Activated CD4-positive, alpha-beta T cell treated with anti-CD3 and anti-CD28 coated beads, Interleukin-10, Interleukin-2, amounts not matched to agents 100 ng/mL and 50 ng/mL, durations not matched to agents 16 hours and 8 hours (primary cell): ENCODE measurements around the gene UBE4B.
"Not testable (repeated sequence)": the region's sequence is repeated elsewhere in the genome, so short reads cannot be mapped to it uniquely, and the experiment has no call there.

Experiments used
- DNase-seq: peaks from one replicate; pipeline ENCODE4 v3.0.0-alpha.2; 2020

UBE4B gene

DNA sequence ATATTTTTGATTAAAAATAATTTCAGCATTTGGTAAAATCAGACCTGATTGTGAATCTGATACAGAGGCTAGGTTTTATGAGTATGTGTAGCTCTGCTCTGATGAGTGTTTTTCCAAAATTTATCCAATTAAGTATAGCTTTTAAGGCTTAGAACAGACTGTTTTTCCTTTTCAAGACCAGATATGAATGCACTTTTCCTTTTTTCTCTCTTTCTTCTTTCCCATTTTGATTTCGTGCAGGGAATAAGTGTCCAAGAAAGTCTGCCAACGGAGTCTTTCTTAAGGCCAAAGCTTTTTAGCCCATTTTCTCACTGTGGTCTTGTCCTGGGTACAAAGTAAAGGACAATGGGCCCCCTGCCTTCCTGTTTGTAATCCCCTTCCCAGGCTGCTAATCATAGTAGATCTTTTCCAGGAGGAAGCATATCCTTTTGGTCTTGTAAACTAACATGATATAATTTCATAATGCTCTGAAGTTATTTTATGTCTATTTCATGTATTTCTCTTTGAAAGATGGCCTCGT, 180.5 kb downstream of the UBE4B start:
- no peak for DNase-seq

DNA sequence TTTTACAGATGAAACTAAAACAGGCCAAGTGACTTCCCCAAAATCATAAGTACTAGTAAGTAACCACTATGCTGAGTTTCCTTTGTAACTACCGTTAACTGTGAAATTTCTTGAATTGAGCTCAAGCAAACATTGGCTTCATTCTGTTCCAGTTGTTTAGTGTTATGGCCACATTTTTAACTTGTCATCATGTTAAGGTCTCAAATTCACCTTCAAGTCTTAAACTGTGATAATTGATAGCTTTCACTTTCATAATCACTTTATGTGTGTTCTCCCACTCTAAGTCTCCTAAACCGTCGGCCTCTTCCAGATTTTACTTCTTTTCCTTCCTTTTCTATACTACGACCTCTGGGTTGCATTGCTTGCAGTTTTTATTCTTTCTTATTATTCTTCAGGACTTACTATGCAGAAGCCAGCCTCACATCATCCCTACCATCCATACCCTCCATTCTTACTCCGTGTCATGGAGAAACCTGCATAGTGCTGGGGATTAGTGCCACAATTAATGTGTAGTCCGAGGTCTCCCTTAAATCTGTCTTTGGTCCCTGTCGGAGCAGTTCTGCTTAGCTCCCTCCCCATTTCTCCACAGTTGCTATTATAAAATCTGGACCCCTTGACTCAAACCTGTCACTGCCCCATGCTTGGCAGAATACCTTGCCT, 183.5 kb downstream of the UBE4B start:
- DNase-seq = peak; percentile 55

DNA sequence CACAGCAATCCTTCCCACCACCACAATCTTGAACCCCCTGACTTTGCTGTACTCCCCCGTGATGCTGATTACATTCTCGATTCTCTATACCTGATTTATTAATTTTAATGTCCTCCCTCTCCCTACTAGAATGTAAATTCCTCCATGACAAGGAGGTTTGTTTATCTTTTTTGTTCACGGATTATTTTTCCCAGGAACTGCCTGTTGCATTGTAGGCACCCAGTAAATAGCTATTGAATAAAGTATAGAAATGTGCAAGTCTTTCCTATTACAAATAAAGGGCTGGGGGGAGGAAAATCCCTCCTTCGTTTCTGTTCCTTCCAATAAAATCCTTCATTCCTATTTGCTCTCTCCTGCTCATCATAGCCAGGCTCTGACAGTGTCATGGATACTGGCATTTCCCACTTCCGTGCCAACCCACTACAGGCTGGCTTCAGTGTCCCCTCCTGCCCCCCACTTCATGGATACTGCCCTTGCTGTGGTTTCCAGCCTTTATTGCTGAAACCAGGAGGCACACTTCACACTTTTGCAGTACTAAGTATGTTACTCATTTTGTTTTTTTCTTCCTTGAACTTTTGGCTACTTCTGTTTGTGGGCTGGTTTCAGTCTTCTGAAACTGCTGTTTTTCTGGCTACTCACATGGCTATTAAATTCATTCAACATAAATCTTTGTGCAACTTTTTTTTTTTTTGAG, 185.1 kb downstream of the UBE4B start:
- DNase-seq = peak; percentile 71

DNA sequence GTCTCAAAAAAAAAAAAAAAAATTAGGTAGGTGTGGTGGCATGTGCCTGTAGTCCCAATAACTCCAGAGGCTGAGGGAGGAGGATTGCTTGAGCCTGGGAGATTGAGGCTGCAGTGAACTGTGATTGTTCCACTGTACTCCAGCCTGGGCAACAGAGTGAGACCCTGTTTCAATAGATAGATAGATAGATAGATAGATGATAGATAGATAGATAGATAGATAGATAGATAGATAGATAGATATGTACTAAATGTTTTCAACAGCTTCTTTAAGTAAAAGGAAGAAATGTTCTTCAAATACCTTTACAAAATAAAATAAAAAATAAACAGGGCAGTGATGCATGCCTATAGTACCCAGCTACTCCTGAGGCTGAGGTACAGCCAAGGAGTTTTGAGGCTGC, 187.4 kb downstream of the UBE4B start:
- no peak for DNase-seq

DNA sequence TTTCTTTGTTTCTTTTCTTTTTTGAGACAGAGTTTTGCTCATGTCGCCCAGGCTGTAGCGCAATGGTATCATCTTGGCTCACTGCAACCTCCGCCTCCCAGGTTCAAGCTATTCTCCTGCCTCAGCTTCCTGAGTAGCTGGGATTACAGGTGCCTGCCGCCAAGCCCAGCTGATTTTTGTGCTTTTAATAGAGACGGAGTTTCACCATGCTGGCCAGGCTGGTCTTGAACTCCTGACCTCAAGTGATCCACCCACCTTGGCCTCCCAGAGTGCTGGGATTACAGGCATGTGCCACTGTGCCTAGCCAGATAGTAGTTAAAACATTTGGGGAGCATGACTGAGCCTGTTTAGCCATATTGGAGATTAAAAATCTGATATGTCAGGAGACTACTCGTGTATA, 187.9 kb downstream of the UBE4B start:
- DNase-seq = not testable (repeated sequence)

DNA sequence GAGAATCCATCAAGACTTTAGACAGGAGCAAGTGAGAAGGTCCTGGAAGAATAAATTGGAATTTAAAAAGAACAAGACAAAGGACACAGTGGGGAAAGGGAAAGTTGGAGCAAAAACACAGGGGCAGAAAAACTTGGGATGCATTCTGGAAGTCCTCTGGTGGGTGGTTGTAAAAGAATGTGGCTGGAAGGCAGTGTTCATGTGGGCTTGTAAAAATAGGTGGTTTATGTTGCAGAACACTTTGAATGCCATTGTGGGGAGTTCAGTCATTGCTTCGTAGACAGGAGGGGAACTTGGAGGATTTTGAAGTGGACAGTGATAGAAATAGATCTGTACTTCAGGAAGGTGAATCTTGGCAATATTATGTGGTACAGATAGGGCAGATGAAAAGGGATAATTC, 192.8 kb downstream of the UBE4B start:
- no peak for DNase-seq

DNA sequence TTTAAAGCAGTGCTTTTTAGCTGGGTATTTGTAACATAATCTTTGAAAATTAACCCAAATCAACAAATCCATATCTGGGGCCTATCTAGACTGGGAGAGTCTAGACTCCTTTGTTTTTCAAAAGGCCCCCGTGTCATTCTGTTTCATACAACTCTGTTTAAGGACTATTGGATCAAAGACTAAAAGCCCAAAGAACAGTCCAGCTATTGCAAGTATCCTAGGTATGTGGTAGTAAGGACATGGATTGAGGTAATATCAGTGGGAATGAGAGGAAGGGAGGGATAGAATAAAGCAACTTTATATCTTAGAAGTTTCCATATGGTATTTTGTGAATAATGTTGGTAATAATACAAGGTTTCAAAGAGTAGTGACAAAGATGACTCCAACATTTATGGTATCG, 195.8 kb downstream of the UBE4B start:
- DNase-seq = no peak

DNA sequence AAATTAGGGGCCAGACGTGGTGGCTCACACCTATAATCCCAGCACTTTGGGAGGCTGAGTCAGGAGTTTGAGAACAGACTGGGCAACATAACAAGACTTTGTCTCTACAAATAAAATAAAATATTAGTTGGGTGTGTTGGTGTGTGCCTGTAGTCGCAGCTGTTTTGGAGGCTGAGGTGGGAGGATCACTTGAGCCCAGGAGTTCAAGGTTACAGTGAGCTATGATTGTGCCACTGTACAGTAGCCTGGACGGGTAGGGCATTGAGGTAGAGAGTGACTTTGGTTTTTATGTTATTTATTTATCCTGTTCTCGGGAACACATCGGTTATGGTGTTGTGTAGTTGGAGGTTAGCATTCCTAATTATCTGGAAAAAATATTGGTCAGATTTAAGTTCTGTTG, 197.1 kb downstream of the UBE4B start:
- no peak for DNase-seq
